Left ventricle myocardium inferior (tissue), 1 donor: ENCODE results near the gene BARHL2. TPM values are rescaled to one million over a fixed set of nuclear protein-coding genes. Genes with fewer than 3 reads are reported as not detected.

Experiments
- DNase-seq: peaks from one replicate; pipeline ENCODE4 v3.0.0-alpha.2; 2020
- H3K27ac ChIP-seq: fragments of 200-600 bp; replicated peaks from 2 replicates; pipeline ENCODE4 v1.8.0; 2021
- H3K27me3 ChIP-seq: fragments of 200-600 bp; 2 replicates; pipeline ENCODE4 v1.8.0; 2021; ENCODE audit warnings: low read depth
- H3K36me3 ChIP-seq: fragments of 200-600 bp; 2 replicates; pipeline ENCODE4 v1.8.0; 2021
- H3K4me1 ChIP-seq: fragments of 200-600 bp; 2 replicates; pipeline ENCODE4 v1.8.0; 2021
- H3K4me3 ChIP-seq: fragments of 200-600 bp; 2 replicates; pipeline ENCODE4 v1.8.0; 2021; ENCODE audit warnings: mild to moderate bottlenecking, moderate library complexity
- H3K9me3 ChIP-seq: fragments of 200-600 bp; replicated peaks from 2 replicates; pipeline ENCODE4 v1.8.0; 2021
- CTCF ChIP-seq: fragments of 200-600 bp; IDR thresholded peaks from 2 replicates; pipeline ENCODE4 v1.8.0; 2021; ENCODE audit warnings: antibody characterized with exemption, mild to moderate bottlenecking, borderline replicate concordance
- intact Hi-C: fragments of 100-400 bp; cut with micrococcal nuclease; formaldehyde crosslinking; loops from one replicate; pipeline ENCODE4 v1.11.0; 2022
- total RNA-seq: library from RNA; stranded (reverse); fragmentation: NEBNext Ultra II Directional; extraction: Animal tissue kit (Norgen Biotek cat#: 25700); gene quantifications from one replicate; pipeline ENCODE4 v1.2.1, GENCODE V29; 2021
- donor health status: DM: no; HTN: yes; CAD: no; lungs with severe emphysema.

BARHL2 gene
- total RNA-seq, 1 donor from 2014 or later, result not detected

GRCh38 chr1:90719330-90720144 lies 2.4 kb upstream of the BARHL2 start:
- Histone ChIP-seq H3K36me3 (no peaks in the 10 kb centered on the region), H3K9me3 (no peaks in the 10 kb centered on the region), H3K4me1 (peaks cover 42% of the 10 kb centered on the region), H3K27me3 (peaks cover 100% of the 10 kb centered on the region), H3K4me3 (peak overlapping the region; percentile 55), H3K27ac (no peak overlapping the region)
- no peak for DNase-seq
- intact Hi-C loops, result no loop called here
- no peak for TF ChIP-seq CTCF

GRCh38 chr1:90718411-90719329 lies 1.6 kb upstream of the BARHL2 start:
- H3K36me3 ChIP-seq, result no peaks in the 10 kb centered on the region
- H3K27ac ChIP-seq, result no peak overlapping the region
- H3K9me3 ChIP-seq, result no peaks in the 10 kb centered on the region
- intact Hi-C loops, result no loop called here
- H3K4me3 ChIP-seq, result peak overlapping the region; percentile 55
- H3K27me3 ChIP-seq, result peaks cover 100% of the 10 kb centered on the region
- no peak for DNase-seq
- peaks cover 34% of the 10 kb centered on the region for H3K4me1 ChIP-seq
- no peak for TF ChIP-seq CTCF

GRCh38 chr1:90717665-90718410 lies 736 bp upstream of the BARHL2 start:
- peaks cover 100% of the 10 kb centered on the region for H3K27me3 ChIP-seq
- H3K4me3 ChIP-seq, result peak overlapping the region; percentile 55
- H3K27ac ChIP-seq, result no peak overlapping the region
- no peaks in the 10 kb centered on the region for H3K36me3 ChIP-seq
- no peaks in the 10 kb centered on the region for H3K9me3 ChIP-seq
- no peak for DNase-seq
- intact Hi-C loops, result no loop called here
- TF ChIP-seq CTCF, result no peak
- H3K4me1 ChIP-seq, result peaks cover 28% of the 10 kb centered on the region

- Histone ChIP-seq H3K36me3 (no peaks in the 10 kb centered on the region), H3K27me3 (peaks cover 100% of the 10 kb centered on the region), H3K27ac (no peak overlapping the region), H3K4me1 (peaks cover 28% of the 10 kb centered on the region), H3K9me3 (no peaks in the 10 kb centered on the region), H3K4me3 (peak overlapping the region; percentile 55)
- no peak for DNase-seq
- no peak for TF ChIP-seq CTCF
- intact Hi-C loops, result no loop called here
These were observed 208 bp upstream of the BARHL2 start for GRCh38 chr1:90717356-90717664.

- H3K4me3 ChIP-seq, result no peak overlapping the region
- H3K9me3 ChIP-seq, result no peaks in the 10 kb centered on the region
- intact Hi-C loops, result no loop called here
- DNase-seq, result no peak
- peaks cover 28% of the 10 kb centered on the region for H3K4me1 ChIP-seq
- TF ChIP-seq CTCF, result no peak
- H3K36me3 ChIP-seq, result no peaks in the 10 kb centered on the region
- H3K27ac ChIP-seq, result no peak overlapping the region
- H3K27me3 ChIP-seq, result peaks cover 100% of the 10 kb centered on the region
These were observed 905 bp downstream of the BARHL2 start for GRCh38 chr1:90716243-90716551.
